Pancreas (tissue), 10 donors: ENCODE measurements around the gene CEBPB. TPM values are rescaled to one million over a fixed set of nuclear protein-coding genes. Genes with fewer than 3 reads are reported as not detected.
A peak's percentile ranks its signal among the peaks of the same experiment; 100 is the strongest.

Experiments
- ATAC-seq, 4 donors: fragments of 200-7000 bp; cut with Tn5 transposase; one replicate each; pipeline versions ENCODE4 v1.8.0 to v1.9.1; 2020; ENCODE audit warnings: mild to moderate bottlenecking in 4 of 4, moderate library complexity in 4 of 4
- DNase-seq, 6 donors: peaks; one replicate each; pipeline ENCODE4 v3.0.0-alpha.2; 2020
- FAIRE-seq: peaks from 2 replicates; lab custom pipeline; 2012; peaks lifted over from hg19 to GRCh38; lab: Jason Lieb, UNC
- H3K27ac ChIP-seq, 4 donors: fragments of 200-600 bp; sonication (generic); 1 replicate in 3 of 4; 2 replicates in 1 of 4; pipeline versions ENCODE4 v1.5.0 to v1.8.0; 2020
- H3K27me3 ChIP-seq, 4 donors: fragments of 200-600 bp; one replicate each; pipeline ENCODE4 v1.8.0; 2021
- H3K36me3 ChIP-seq, 3 donors: fragments of 200-600 bp; sonication (generic) in 1 of 3; one replicate each; pipeline versions ENCODE4 v1.5.0 to v1.8.0; 2020 to 2021
- H3K4me1 ChIP-seq, 3 donors: fragments of 200-600 bp; one replicate each; pipeline ENCODE4 v1.8.0; 2021
- H3K4me3 ChIP-seq, 4 donors: fragments of 200-600 bp; sonication (generic) in 2 of 4; one replicate each; pipeline versions ENCODE4 v1.5.0 to v1.8.0; 2020 to 2021
- H3K9me3 ChIP-seq, 4 donors: fragments of 200-600 bp; one replicate each; pipeline ENCODE4 v1.8.0; 2021
- WGBS, 2 donors: extraction: QIAGEN DNeasy Blood & Tissue Kit; methylation state at CpG; one replicate each; pipeline ENCODE4 v1.1.7; 2013; 5-methylcytosine and 5-hydroxymethylcytosine counted together
- intact Hi-C, 3 donors: fragments of 100-400 bp; cut with DNase I; formaldehyde crosslinking; loops; one replicate each; pipeline versions ENCODE4 v1.11.1 to v1.14.2; 2022
- polyA plus RNA-seq, 2 donors: library from polyadenylated mRNA; stranded (reverse); fragments of 200-250 nt; gene quantifications; one replicate each; pipeline ENCODE4 v1.2.3, GENCODE V29; 2013
- total RNA-seq, 6 donors: library from RNA; stranded (reverse); fragmentation: NEBNext Ultra II Directional in 4 of 6; extraction: Animal tissue kit (Norgen Biotek cat#: 25700) in 4 of 6; gene quantifications; one replicate each; pipeline versions ENCODE4 v1.2.1 to v1.2.4, GENCODE V29; 2021 to 2023
- TF ChIP-seq, protein P1 (sequence below), 4 donors: fragments of 200-600 bp; sonication (generic) in 3 of 4; IDR thresholded peaks; one replicate each; pipeline versions ENCODE4 v1.5.0 to v1.8.0; 2021; ENCODE audit warnings: antibody characterized with exemption in 4 of 4
- donor health status: healthy with polysubstance abuse.
- donor health status: DM: no; HTN: no; CAD: no; lungs with moderate emphysema.
- donor health status: DM: no; HTN: no; CAD: no.
- donor health status: control.
- donor health status: control.
- donor health status: Bipolar disorder and iron deficiency.
- donor health status: DM: yes; HTN: yes; CAD: no.
- donor health status: DM: no; HTN: no; CAD: no.
- donor health status: DM: no; HTN: no; CAD: no.
- donor health status: DM: yes; HTN: yes; CAD: no.

CEBPB gene
- total and polyA plus RNA-seq, 8 donors, result 10.9 to 83.4 (median 31.2) TPM

- ATAC-seq, result no peak
- 95 to 97% methylated on average over 14 of the region's 14 CpGs for WGBS, 2 donors
- FAIRE-seq, result no peak
Measured at GRCh38 chr20:50217207-50217949, 26.7 kb downstream of the CEBPB start.

DNA sequence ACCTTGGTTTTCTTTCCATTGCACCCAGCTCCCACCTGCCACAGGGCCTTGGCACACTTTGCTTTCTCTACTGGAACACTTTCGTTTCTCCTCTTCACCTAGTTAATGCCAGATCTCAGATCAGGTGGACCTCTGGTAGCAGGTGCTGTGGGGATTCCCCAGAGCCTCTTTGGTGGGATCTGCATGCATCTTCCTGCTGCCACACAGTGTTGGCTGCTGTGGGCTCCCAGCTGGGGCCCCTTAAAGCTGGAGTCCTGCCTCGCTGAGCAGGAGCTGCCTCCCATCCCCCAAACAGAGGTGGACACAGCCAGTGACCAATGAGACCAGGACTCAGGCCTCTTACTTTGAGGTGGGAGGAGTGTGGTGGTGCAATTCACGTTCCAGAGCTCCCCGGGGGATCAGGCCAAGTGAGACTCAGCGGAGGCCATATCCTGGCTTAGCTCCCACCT is 28.4 kb downstream of the CEBPB start:
- TF ChIP-seq, protein P1, sequence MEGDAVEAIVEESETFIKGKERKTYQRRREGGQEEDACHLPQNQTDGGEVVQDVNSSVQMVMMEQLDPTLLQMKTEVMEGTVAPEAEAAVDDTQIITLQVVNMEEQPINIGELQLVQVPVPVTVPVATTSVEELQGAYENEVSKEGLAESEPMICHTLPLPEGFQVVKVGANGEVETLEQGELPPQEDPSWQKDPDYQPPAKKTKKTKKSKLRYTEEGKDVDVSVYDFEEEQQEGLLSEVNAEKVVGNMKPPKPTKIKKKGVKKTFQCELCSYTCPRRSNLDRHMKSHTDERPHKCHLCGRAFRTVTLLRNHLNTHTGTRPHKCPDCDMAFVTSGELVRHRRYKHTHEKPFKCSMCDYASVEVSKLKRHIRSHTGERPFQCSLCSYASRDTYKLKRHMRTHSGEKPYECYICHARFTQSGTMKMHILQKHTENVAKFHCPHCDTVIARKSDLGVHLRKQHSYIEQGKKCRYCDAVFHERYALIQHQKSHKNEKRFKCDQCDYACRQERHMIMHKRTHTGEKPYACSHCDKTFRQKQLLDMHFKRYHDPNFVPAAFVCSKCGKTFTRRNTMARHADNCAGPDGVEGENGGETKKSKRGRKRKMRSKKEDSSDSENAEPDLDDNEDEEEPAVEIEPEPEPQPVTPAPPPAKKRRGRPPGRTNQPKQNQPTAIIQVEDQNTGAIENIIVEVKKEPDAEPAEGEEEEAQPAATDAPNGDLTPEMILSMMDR (IDR thresholded peaks at IDR 0.05), result no peak
- Histone ChIP-seq H3K36me3 (no peaks in the 10 kb centered on the region), H3K9me3 (no peaks in the 10 kb centered on the region), H3K4me1 (no peaks in the 10 kb centered on the region), H3K27ac (peak overlapping the region in 1 of 4 donors; percentile 5), H3K4me3 (no peak overlapping the region), H3K27me3 (no peaks in the 10 kb centered on the region)
- intact Hi-C loops, result loop anchor here in 1 of 3 donors (10.0 kb wide), 1 partner anchor 166 kb away; no protein-coding TSS in a partner anchor
- ATAC-seq (peak in 3 of 4 donors; percentile 16 to 43 (median 41)), DNase-seq (peak in 3 of 6 donors; percentile 32 to 36 (median 33)), FAIRE-seq (no peak)
- WGBS, 2 donors, result 50 to 62% methylated on average over 4 to 5 of the region's 5 CpGs

More at GRCh38 chr20:50217207-50217949, 26.7 kb downstream of the CEBPB start:
- Histone ChIP-seq H3K36me3 (no peaks in the 10 kb centered on the region), H3K27ac (no peak overlapping the region), H3K9me3 (no peaks in the 10 kb centered on the region), H3K27me3 (no peaks in the 10 kb centered on the region), H3K4me1 (peaks cover 0 to 3% (median 2%) of the 10 kb centered on the region in 3 donors), H3K4me3 (no peak overlapping the region)
- TF ChIP-seq, protein P1 (IDR thresholded peaks at IDR 0.05), result no peak
- DNase-seq, result peak in 2 of 6 donors; percentile 11 to 38
- intact Hi-C loops, result loop anchor here in 1 of 3 donors (10.0 kb wide), 1 partner anchor 167 kb away; no protein-coding TSS in a partner anchor

- TF ChIP-seq, protein P1 (IDR thresholded peaks at IDR 0.05), result no peak
Measured at GRCh38 chr20:50219600-50219999, 29.0 kb downstream of the CEBPB start.

DNA sequence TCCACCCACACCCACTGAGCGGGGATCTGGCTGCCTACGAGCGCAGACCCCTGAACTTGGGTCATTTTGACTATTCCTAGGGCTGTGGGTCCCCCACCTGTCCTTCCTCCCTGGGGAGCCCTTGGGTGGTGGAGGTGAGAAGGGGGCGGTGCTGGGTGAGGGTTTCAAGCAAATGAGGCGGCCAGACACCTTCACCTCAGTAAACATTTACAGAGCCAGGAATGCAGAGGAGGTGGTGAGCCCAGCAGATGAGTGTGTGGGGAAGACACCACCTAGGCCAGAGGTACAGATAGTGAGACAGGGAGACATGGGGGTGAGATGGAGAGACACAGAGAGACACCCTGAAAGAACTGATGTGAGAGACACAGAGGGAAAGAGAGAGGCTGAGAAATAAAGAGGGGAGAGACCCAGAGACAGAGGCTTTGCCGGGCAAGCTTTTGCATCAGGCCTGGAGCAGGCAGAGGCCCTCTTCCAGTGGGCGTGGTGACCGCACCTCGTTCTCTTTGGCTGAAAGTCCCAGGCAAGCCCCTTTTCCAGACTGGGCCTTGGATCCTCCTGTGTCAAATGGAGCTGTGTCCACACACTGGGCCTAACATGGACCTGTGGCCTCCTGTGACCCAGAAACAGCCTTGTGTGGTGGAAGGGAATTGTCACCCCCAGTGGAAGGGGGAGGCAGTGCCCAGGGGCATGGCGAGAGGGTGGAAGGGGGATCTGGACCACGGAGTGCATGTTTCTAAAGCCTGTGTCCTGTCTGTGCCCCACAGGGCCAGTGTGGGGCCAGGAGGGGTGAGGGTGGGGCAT is 29.7 kb downstream of the CEBPB start:
- FAIRE-seq, result no peak
- Histone ChIP-seq H3K36me3 (no peaks in the 10 kb centered on the region), H3K4me1 (peaks cover 0 to 4% (median 0%) of the 10 kb centered on the region in 3 donors), H3K4me3 (no peak overlapping the region), H3K9me3 (no peaks in the 10 kb centered on the region), H3K27me3 (no peaks in the 10 kb centered on the region), H3K27ac (peak overlapping the region in 1 of 4 donors; percentile 17)
- DNase-seq, result peak in 2 of 6 donors; percentile 13 to 46
- WGBS, 2 donors, result 84% methylated on average over 11 of the region's 11 CpGs
- intact Hi-C loops, result no loop called here
- no peak for ATAC-seq
- TF ChIP-seq, protein P1 (IDR thresholded peaks at IDR 0.05), result no peak

More at GRCh38 chr20:50219600-50219999, 29.0 kb downstream of the CEBPB start:
- no peak for DNase-seq
- intact Hi-C loops, result loop anchor here in 1 of 3 donors (10.0 kb wide), 1 partner anchor 165 kb away; no protein-coding TSS in a partner anchor
- FAIRE-seq, result no peak
- ATAC-seq, result no peak
- H3K27ac ChIP-seq, result no peak overlapping the region
- H3K27me3 ChIP-seq, result no peaks in the 10 kb centered on the region
- no peak overlapping the region for H3K4me3 ChIP-seq
- no peaks in the 10 kb centered on the region for H3K9me3 ChIP-seq
- WGBS, 2 donors, result 82 to 91% methylated on average over 4 of the region's 4 CpGs
- H3K4me1 ChIP-seq, result no peaks in the 10 kb centered on the region
- H3K36me3 ChIP-seq, result no peaks in the 10 kb centered on the region
